ENCODE results near the gene PCDHGA4.
"Not testable (repeated sequence)": the region's sequence is repeated elsewhere in the genome, so short reads cannot be mapped to it uniquely, and the experiment has no call there.

Gene PCDHGA4

DNA sequence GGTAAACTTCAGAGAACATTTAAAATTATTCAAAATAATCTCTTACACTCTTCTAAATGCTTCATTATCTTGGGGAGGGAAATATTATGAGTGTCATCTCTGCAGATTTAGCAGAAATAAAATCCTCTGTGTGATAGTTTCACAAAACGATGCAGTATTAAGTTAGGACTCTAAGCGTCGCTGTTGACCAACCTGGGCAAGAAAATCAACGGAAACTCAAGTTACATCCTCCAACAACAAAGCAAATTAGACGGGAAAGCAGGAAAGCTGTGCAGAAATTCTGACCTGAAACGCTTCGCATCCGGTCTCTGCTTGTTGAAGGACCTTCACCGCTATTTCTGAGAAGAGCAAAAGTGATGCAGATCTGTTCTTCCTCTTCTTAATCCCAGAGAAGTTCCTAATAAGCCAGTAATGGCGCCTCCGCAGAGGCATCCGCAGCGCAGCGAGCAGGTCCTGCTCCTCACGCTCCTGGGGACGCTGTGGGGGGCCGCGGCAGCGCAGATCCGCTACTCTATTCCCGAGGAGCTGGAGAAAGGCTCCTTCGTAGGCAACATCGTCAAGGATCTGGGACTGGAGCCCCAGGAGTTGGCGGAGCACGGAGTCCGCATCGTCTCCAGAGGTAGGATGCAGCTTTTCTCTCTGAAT is 19.0 kb downstream of the PCDHGA4 start, which contains the start of gene PCDHGA6:
PCDHGA6 (plus strand) TSS at position 219 of the 645 bp plus-strand sequence; CDS start at position 412, 193 bp downstream.
- H3K79me2 ChIP-seq (ENCODE audit: control insufficient read depth, insufficient read depth, low read length) = no peaks in the 10 kb centered on the region
- no peak within 1 kb of the TSS for H2BK15ac ChIP-seq (replicated peaks; ENCODE audit: low read depth)
- WGBS (ENCODE audit: extremely low coverage, insufficient coverage, low lambda C conversion rate) = no CpG with 5 or more reads among the region's 27 CpGs
- H4K8ac ChIP-seq (ENCODE audit: low read depth, low read length) = no peak within 1 kb of the TSS
- no peak within 1 kb of the TSS for H2AK5ac ChIP-seq (ENCODE audit: low read length)
- H3K36me3 ChIP-seq (ENCODE audit: control insufficient read depth, insufficient read depth, low read length) = no peaks in the 10 kb centered on the region
- H2BK5ac ChIP-seq (ENCODE audit: low read length) = no peak within 1 kb of the TSS
- H3K23ac ChIP-seq (ENCODE audit: low read length) = no peak within 1 kb of the TSS
- H3K4ac ChIP-seq (ENCODE audit: low read depth, low read length) = no peak within 1 kb of the TSS
- no peak within 1 kb of the TSS for H3K9ac ChIP-seq (ENCODE audit: low read length)
- H3K79me1 ChIP-seq (ENCODE audit: low read length) = no peaks in the 10 kb centered on the region
- H3K4me2 ChIP-seq (ENCODE audit: low read length) = no peak within 1 kb of the TSS
- H3K18ac ChIP-seq (ENCODE audit: low read length) = no peak within 1 kb of the TSS
- H3K4me3 ChIP-seq (ENCODE audit: low read length) = no peak within 1 kb of the TSS
- H3K27ac ChIP-seq (ENCODE audit: low read depth, low read length) = no peak within 1 kb of the TSS
- no peaks in the 10 kb centered on the region for H3K4me1 ChIP-seq (ENCODE audit: control insufficient read depth, low read depth, low read length)
- no peaks in the 10 kb centered on the region for H3K27me3 ChIP-seq (ENCODE audit: insufficient read depth, low read length, poor library complexity)
- no peak within 1 kb of the TSS for H3K56ac ChIP-seq (ENCODE audit: low read length)
- no peak within 1 kb of the TSS for H2BK120ac ChIP-seq (ENCODE audit: low read depth, low read length)
- no peak for DNase-seq
- H4K5ac ChIP-seq (ENCODE audit: low read length) = no peak within 1 kb of the TSS

DNA sequence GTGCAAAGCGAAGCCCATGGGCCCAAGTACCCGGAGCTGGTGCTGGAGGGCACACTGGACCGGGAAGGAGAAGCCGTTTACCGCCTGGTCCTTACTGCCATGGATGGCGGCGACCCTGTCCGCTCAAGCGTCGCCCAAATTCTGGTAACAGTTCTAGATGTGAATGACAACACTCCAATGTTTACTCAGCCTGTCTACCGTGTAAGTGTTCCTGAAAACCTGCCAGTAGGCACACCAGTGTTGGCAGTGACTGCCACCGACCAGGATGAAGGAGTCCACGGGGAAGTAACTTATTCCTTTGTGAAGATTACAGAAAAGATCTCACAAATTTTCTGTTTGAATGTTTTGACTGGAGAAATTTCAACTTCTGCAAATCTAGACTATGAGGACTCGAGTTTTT is 19.8 kb downstream of the PCDHGA4 start:
- Histone ChIP-seq H3K27me3 (ENCODE audit: insufficient read depth, low read length, poor library complexity) (no peaks in the 10 kb centered on the region), H3K4me3 (ENCODE audit: low read length) (no peak overlapping the region)

DNA sequence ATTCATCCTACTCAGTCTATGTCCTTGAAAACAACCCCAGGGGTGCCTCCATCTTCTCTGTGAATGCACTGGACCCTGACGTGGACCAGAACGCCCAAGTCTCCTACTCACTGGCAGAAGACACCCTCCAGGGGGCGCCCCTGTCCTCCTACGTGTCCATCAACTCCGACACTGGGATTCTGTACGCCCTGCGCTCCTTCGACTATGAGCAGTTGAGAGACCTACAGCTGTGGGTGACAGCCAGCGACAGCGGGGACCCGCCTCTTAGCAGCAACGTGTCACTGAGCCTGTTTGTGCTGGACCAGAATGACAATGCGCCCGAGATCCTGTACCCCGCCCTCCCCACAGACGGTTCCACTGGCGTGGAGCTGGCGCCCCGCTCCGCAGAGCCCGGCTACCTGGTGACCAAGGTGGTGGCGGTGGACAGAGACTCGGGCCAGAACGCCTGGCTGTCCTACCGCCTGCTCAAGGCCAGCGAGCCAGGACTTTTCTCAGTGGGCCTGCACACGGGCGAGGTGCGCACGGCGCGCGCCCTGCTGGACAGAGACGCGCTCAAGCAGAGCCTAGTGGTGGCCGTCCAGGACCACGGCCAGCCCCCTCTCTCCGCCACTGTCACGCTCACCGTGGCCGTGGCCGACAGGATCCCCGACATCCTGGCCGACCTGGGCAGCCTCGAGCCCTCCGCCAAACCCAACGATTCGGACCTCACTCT is 20.8 kb downstream of the PCDHGA4 start:
- no CpG with 5 or more reads among the region's 48 CpGs for WGBS (ENCODE audit: extremely low coverage, insufficient coverage, low lambda C conversion rate)
- H3K18ac ChIP-seq (ENCODE audit: low read length); H2AK5ac ChIP-seq (ENCODE audit: low read length); H3K9ac ChIP-seq (ENCODE audit: low read length); H3K4me3 ChIP-seq (ENCODE audit: low read length); H3K79me1 ChIP-seq (ENCODE audit: low read length); H3K4me1 ChIP-seq (ENCODE audit: control insufficient read depth, low read depth, low read length); H3K27me3 ChIP-seq (ENCODE audit: insufficient read depth, low read length, poor library complexity); H3K36me3 ChIP-seq (ENCODE audit: control insufficient read depth, insufficient read depth, low read length); H2BK120ac ChIP-seq (ENCODE audit: low read depth, low read length); H3K79me2 ChIP-seq (ENCODE audit: control insufficient read depth, insufficient read depth, low read length); H3K23ac ChIP-seq (ENCODE audit: low read length); H3K4me2 ChIP-seq (ENCODE audit: low read length); H3K27ac ChIP-seq (ENCODE audit: low read depth, low read length); H4K5ac ChIP-seq (ENCODE audit: low read length); H4K8ac ChIP-seq (ENCODE audit: low read depth, low read length); H3K4ac ChIP-seq (ENCODE audit: low read depth, low read length); H2BK5ac ChIP-seq (ENCODE audit: low read length); H3K56ac ChIP-seq (ENCODE audit: low read length); DNase-seq; H2BK15ac ChIP-seq (replicated peaks; ENCODE audit: low read depth): not testable (repeated sequence)

More for the DNA sequence above, 19.8 kb downstream of the PCDHGA4 start:
- no peak overlapping the region for H3K56ac ChIP-seq (ENCODE audit: low read length)
- WGBS (ENCODE audit: extremely low coverage, insufficient coverage, low lambda C conversion rate) = no CpG with 5 or more reads among the region's 14 CpGs
- no peak overlapping the region for H2BK5ac ChIP-seq (ENCODE audit: low read length)
- H3K18ac ChIP-seq (ENCODE audit: low read length) = no peak overlapping the region
- no peak overlapping the region for H3K4me2 ChIP-seq (ENCODE audit: low read length)
- H4K5ac ChIP-seq (ENCODE audit: low read length) = no peak overlapping the region
- H3K27ac ChIP-seq (ENCODE audit: low read depth, low read length) = no peak overlapping the region
- H3K23ac ChIP-seq (ENCODE audit: low read length) = no peak overlapping the region
- no peaks in the 10 kb centered on the region for H3K36me3 ChIP-seq (ENCODE audit: control insufficient read depth, insufficient read depth, low read length)
- DNase-seq = no peak
- no peak overlapping the region for H2BK120ac ChIP-seq (ENCODE audit: low read depth, low read length)
- no peak overlapping the region for H4K8ac ChIP-seq (ENCODE audit: low read depth, low read length)
- no peak overlapping the region for H2BK15ac ChIP-seq (replicated peaks; ENCODE audit: low read depth)
- no peak overlapping the region for H3K9ac ChIP-seq (ENCODE audit: low read length)
- no peak overlapping the region for H2AK5ac ChIP-seq (ENCODE audit: low read length)
- no peaks in the 10 kb centered on the region for H3K4me1 ChIP-seq (ENCODE audit: control insufficient read depth, low read depth, low read length)
- H3K4ac ChIP-seq (ENCODE audit: low read depth, low read length) = no peak overlapping the region
- H3K79me1 ChIP-seq (ENCODE audit: low read length) = no peaks in the 10 kb centered on the region
- H3K79me2 ChIP-seq (ENCODE audit: control insufficient read depth, insufficient read depth, low read length) = no peaks in the 10 kb centered on the region

- no peaks in the 10 kb centered on the region for H3K79me2 ChIP-seq (ENCODE audit: control insufficient read depth, insufficient read depth, low read length)
- H3K23ac ChIP-seq (ENCODE audit: low read length) = no peak within 1 kb of the TSS
- no peak within 1 kb of the TSS for H3K4me3 ChIP-seq (ENCODE audit: low read length)
- no peak within 1 kb of the TSS for H4K8ac ChIP-seq (ENCODE audit: low read depth, low read length)
- H3K18ac ChIP-seq (ENCODE audit: low read length) = no peak within 1 kb of the TSS
- H3K27ac ChIP-seq (ENCODE audit: low read depth, low read length) = no peak within 1 kb of the TSS
- H3K79me1 ChIP-seq (ENCODE audit: low read length) = no peaks in the 10 kb centered on the region
- no peaks in the 10 kb centered on the region for H3K27me3 ChIP-seq (ENCODE audit: insufficient read depth, low read length, poor library complexity)
- DNase-seq = no peak
- no peak within 1 kb of the TSS for H3K9ac ChIP-seq (ENCODE audit: low read length)
- no peak within 1 kb of the TSS for H2BK15ac ChIP-seq (replicated peaks; ENCODE audit: low read depth)
- no peak within 1 kb of the TSS for H3K56ac ChIP-seq (ENCODE audit: low read length)
- no peaks in the 10 kb centered on the region for H3K4me1 ChIP-seq (ENCODE audit: control insufficient read depth, low read depth, low read length)
- no peak within 1 kb of the TSS for H2AK5ac ChIP-seq (ENCODE audit: low read length)
- no peak within 1 kb of the TSS for H2BK5ac ChIP-seq (ENCODE audit: low read length)
- no peak within 1 kb of the TSS for H3K4me2 ChIP-seq (ENCODE audit: low read length)
- no peak within 1 kb of the TSS for H4K5ac ChIP-seq (ENCODE audit: low read length)
- no peak within 1 kb of the TSS for H2BK120ac ChIP-seq (ENCODE audit: low read depth, low read length)
- no CpG with 5 or more reads among the region's 37 CpGs for WGBS (ENCODE audit: extremely low coverage, insufficient coverage, low lambda C conversion rate)
- H3K36me3 ChIP-seq (ENCODE audit: control insufficient read depth, insufficient read depth, low read length) = no peaks in the 10 kb centered on the region
- H3K4ac ChIP-seq (ENCODE audit: low read depth, low read length) = no peak within 1 kb of the TSS
Observed at GRCh38 chr5:141382469-141383294, 27.9 kb downstream of the PCDHGA4 start, which contains the start of gene PCDHGA7. TSS of gene PCDHGA7 (plus strand) at chr5:141382742. CDS start at chr5:141382900, 158 bp downstream.

- Histone ChIP-seq H3K4me3 (ENCODE audit: low read length) (no peak overlapping the region), H4K5ac (ENCODE audit: low read length) (no peak overlapping the region), H3K79me1 (ENCODE audit: low read length) (no peaks in the 10 kb centered on the region), H2AK5ac (ENCODE audit: low read length) (no peak overlapping the region), H3K4me1 (ENCODE audit: control insufficient read depth, low read depth, low read length) (no peaks in the 10 kb centered on the region), H2BK120ac (ENCODE audit: low read depth, low read length) (no peak overlapping the region), H3K9ac (ENCODE audit: low read length) (no peak overlapping the region), H3K36me3 (ENCODE audit: control insufficient read depth, insufficient read depth, low read length) (no peaks in the 10 kb centered on the region), H3K4me2 (ENCODE audit: low read length) (no peak overlapping the region), H3K4ac (ENCODE audit: low read depth, low read length) (no peak overlapping the region), H3K27me3 (ENCODE audit: insufficient read depth, low read length, poor library complexity) (no peaks in the 10 kb centered on the region), H3K79me2 (ENCODE audit: control insufficient read depth, insufficient read depth, low read length) (no peaks in the 10 kb centered on the region), H4K8ac (ENCODE audit: low read depth, low read length) (no peak overlapping the region), H3K27ac (ENCODE audit: low read depth, low read length) (no peak overlapping the region), H3K56ac (ENCODE audit: low read length) (no peak overlapping the region), H3K18ac (ENCODE audit: low read length) (no peak overlapping the region), H2BK15ac (replicated peaks; ENCODE audit: low read depth) (no peak overlapping the region), H2BK5ac (ENCODE audit: low read length) (no peak overlapping the region), H3K23ac (ENCODE audit: low read length) (no peak overlapping the region)
- no CpG with 5 or more reads among the region's 21 CpGs for WGBS (ENCODE audit: extremely low coverage, insufficient coverage, low lambda C conversion rate)
- no peak for DNase-seq
Observed at GRCh38 chr5:141383345-141383744, 28.5 kb downstream of the PCDHGA4 start.

Data from mesendoderm (in vitro differentiated cells).